IMR-90 (cell line): ENCODE data around the gene TLCD1. TPM values are rescaled to one million over a fixed set of nuclear protein-coding genes. Genes with fewer than 3 reads are reported as not detected.

ENCODE experiments used
- ATAC-seq: fragments of 200-7000 bp; cut with Tn5 transposase; 2 replicates; pipeline ENCODE4 v1.9.1; 2020; ENCODE audit warnings: low read depth, mild to moderate bottlenecking, moderate library complexity
- BruUV-seq: library from RNA; stranded (reverse); fragments of 400-500 nt; replicated peaks from 2 replicates; lab custom pipeline; 2021; lab: Mats Ljungman, UMichigan
- CTCF ChIA-PET: fragments of 300-600 bp; formaldehyde crosslinking; extraction: SDS; loops from one replicate; lab custom pipeline; 2021; ENCODE audit warnings: antibody characterized with exemption; lab: Yijun Ruan, JAX
- POLR2A ChIA-PET: fragments of 300-600 bp; sonication (Branson Sonifier 250); formaldehyde crosslinking; loops from one replicate; lab custom pipeline; 2022; ENCODE audit warnings: antibody characterized with exemption; ENCODE audit not compliant: unreplicated experiment; lab: Charles Lee
- DNase-seq: peaks from one replicate; pipeline ENCODE4 v3.0.0; 2013
- H2AFZ ChIP-seq: replicated peaks from 2 replicates; pipeline ENCODE3; 2013; ENCODE audit warnings: low read length, mild to moderate bottlenecking; ENCODE audit not compliant: poor library complexity
- H2AK5ac ChIP-seq: 2 replicates; pipeline ENCODE4 v1.6.1; 2013; ENCODE audit warnings: low read depth, low read length, inconsistent platforms
- H2AK9ac ChIP-seq: replicated peaks from 2 replicates; pipeline ENCODE3; 2013; ENCODE audit warnings: mild to moderate bottlenecking, low read depth, low read length, moderate library complexity; ENCODE audit not compliant: poor library complexity
- H2BK120ac ChIP-seq: 2 replicates; pipeline ENCODE4 v1.6.1; 2013; ENCODE audit warnings: low read depth, low read length, inconsistent platforms
- H2BK15ac ChIP-seq: 3 replicates; pipeline ENCODE4 v1.6.1; 2013; ENCODE audit warnings: low read depth, low read length, inconsistent platforms
- H2BK20ac ChIP-seq: 2 replicates; pipeline ENCODE4 v1.6.1; 2013; ENCODE audit warnings: low read depth, mild to moderate bottlenecking, inconsistent platforms, low read length, moderate library complexity
- H2BK5ac ChIP-seq: 2 replicates; pipeline ENCODE4 v1.6.1; 2013; ENCODE audit warnings: mild to moderate bottlenecking, low read depth, low read length, inconsistent platforms; ENCODE audit not compliant: poor library complexity, severe bottlenecking
- H3K14ac ChIP-seq: replicated peaks from 2 replicates; pipeline ENCODE4 v1.6.1; 2013; ENCODE audit warnings: low read depth, low read length, inconsistent platforms
- H3K18ac ChIP-seq: 2 replicates; pipeline ENCODE4 v1.6.1; 2013; ENCODE audit warnings: low read depth, low read length, control low read depth
- H3K23ac ChIP-seq: 2 replicates; pipeline ENCODE4 v1.6.1; 2013; ENCODE audit warnings: low read depth, low read length, inconsistent platforms
- H3K27ac ChIP-seq: 2 replicates; pipeline ENCODE4 v1.5.1; 2013; ENCODE audit warnings: mild to moderate bottlenecking, control low read depth, low read length; ENCODE audit not compliant: insufficient read depth
- H3K27me3 ChIP-seq: 2 replicates; pipeline ENCODE4 v1.6.1; 2013; ENCODE audit warnings: low read length; ENCODE audit not compliant: control insufficient read depth, insufficient read depth
- H3K36me3 ChIP-seq: 2 replicates; pipeline ENCODE4 v1.6.1; 2013; ENCODE audit warnings: low read length, mixed read lengths; ENCODE audit not compliant: control insufficient read depth, insufficient read depth
- H3K4ac ChIP-seq: 2 replicates; pipeline ENCODE4 v1.6.1; 2013; ENCODE audit warnings: low read depth, low read length, inconsistent platforms
- H3K4me1 ChIP-seq: 2 replicates; pipeline ENCODE4 v1.6.1; 2013; ENCODE audit warnings: low read length, mixed read lengths; ENCODE audit not compliant: control insufficient read depth, insufficient read depth
- H3K4me2 ChIP-seq: 2 replicates; pipeline ENCODE4 v1.6.1; 2013; ENCODE audit warnings: low read depth, mild to moderate bottlenecking, control low read depth, low read length, moderate library complexity
- H3K4me3 ChIP-seq: 2 replicates; pipeline ENCODE4 v1.5.1; 2013; ENCODE audit warnings: low read depth, mild to moderate bottlenecking, control low read depth, low read length, moderate library complexity; ENCODE audit not compliant: insufficient read depth
- H3K56ac ChIP-seq: 2 replicates; pipeline ENCODE4 v1.6.1; 2013; ENCODE audit warnings: low read length, inconsistent platforms; ENCODE audit not compliant: insufficient read depth; ENCODE audit errors: extremely low read depth
- H3K79me1 ChIP-seq, 2 experiments: 2 replicates each; pipeline ENCODE4 v1.6.1; 2013; ENCODE audit warnings: low read length in 2 of 2, inconsistent platforms in 1 of 2, low read depth in 1 of 2
- H3K9ac ChIP-seq: 2 replicates; pipeline ENCODE4 v1.6.1; 2013; ENCODE audit warnings: low read depth, low read length, control low read depth
- H3K9me1 ChIP-seq: 2 replicates; pipeline ENCODE4 v1.6.1; 2013; ENCODE audit warnings: low read length, inconsistent platforms; ENCODE audit not compliant: insufficient read depth
- H3K9me3 ChIP-seq: 2 replicates; pipeline ENCODE4 v1.6.1; 2013; ENCODE audit warnings: low read length; ENCODE audit not compliant: control insufficient read depth, insufficient read depth
- H4K20me1 ChIP-seq: 2 replicates; pipeline ENCODE4 v1.6.1; 2013; ENCODE audit warnings: low read length, inconsistent platforms; ENCODE audit not compliant: insufficient read depth
- H4K5ac ChIP-seq: 2 replicates; pipeline ENCODE4 v1.6.1; 2013; ENCODE audit warnings: mild to moderate bottlenecking, low read depth, low read length, control low read depth
- H4K8ac ChIP-seq, 2 experiments: 2 replicates each; pipeline ENCODE4 v1.6.1; 2013; ENCODE audit warnings: low read depth in 2 of 2, low read length in 2 of 2, control low read depth in 1 of 2, inconsistent platforms in 1 of 2
- H4K91ac ChIP-seq: 2 replicates; pipeline ENCODE4 v1.6.1; 2013; ENCODE audit warnings: low read depth, low read length, inconsistent platforms; ENCODE audit not compliant: insufficient read depth
- CEBPB ChIP-seq: IDR thresholded peaks from 2 replicates; pipeline ENCODE4 v1.6.1; 2012; ENCODE audit warnings: low read depth, low read length, improper control_type of control experiment
- CHD1 ChIP-seq: IDR thresholded peaks from 2 replicates; pipeline ENCODE4 v1.6.1; 2012; ENCODE audit warnings: low read depth, low read length, improper control_type of control experiment
- CTCF ChIP-seq: conservative IDR thresholded peaks from 2 replicates; pipeline ENCODE4 v1.5.1; 2012; ENCODE audit warnings: mild to moderate bottlenecking, low read depth, low read length, improper control_type of control experiment
- MXI1 ChIP-seq: IDR thresholded peaks from 2 replicates; pipeline ENCODE4 v1.6.1; 2012; ENCODE audit warnings: low read depth, mild to moderate bottlenecking, low read length, moderate library complexity, borderline replicate concordance
- NFE2L2 ChIP-seq: fragments of 150-350 bp; IDR thresholded peaks from 2 replicates; pipeline ENCODE4 v1.6.1; 2016; ENCODE audit warnings: low read depth, mild to moderate bottlenecking, low read length
- POLR2A ChIP-seq: IDR thresholded peaks from 2 replicates; pipeline ENCODE4 v1.6.1; 2012; ENCODE audit warnings: mild to moderate bottlenecking, low read depth, low read length
- RAD21 ChIP-seq: IDR thresholded peaks from 2 replicates; pipeline ENCODE4 v1.6.1; 2012; ENCODE audit warnings: low read length, improper control_type of control experiment
- RFX5 ChIP-seq: IDR thresholded peaks from 2 replicates; pipeline ENCODE4 v1.8.0; 2012; ENCODE audit warnings: low read depth, mild to moderate bottlenecking, low read length, moderate library complexity
- WGBS, 2 experiments: methylation state at CpG; one replicate each; pipeline versions ENCODE4 v1.1.5 to v1.1.7; 2013; ENCODE audit warnings: missing lambda C conversion rate in 2 of 2; ENCODE audit not compliant: insufficient read length in 1 of 2; ENCODE audit errors: extremely low coverage in 2 of 2; 5-methylcytosine and 5-hydroxymethylcytosine counted together
- dilution Hi-C: fragments of 300-500 bp; cut with HindIII; formaldehyde crosslinking; loops from one replicate; pipeline ENCODE4 v1.14.3; 2018; ENCODE audit warnings: low sequenced_read_pairs; ENCODE audit not compliant: unreplicated experiment
- in situ Hi-C: fragments of 300-500 bp; cut with MboI; formaldehyde crosslinking; loops from 3 replicates; pipeline ENCODE4 v1.14.3; 2019; ENCODE audit warnings: low sequenced_read_pairs, inconsistent platforms, mixed read lengths
- intact Hi-C: fragments of 100-400 bp; cut with micrococcal nuclease; formaldehyde crosslinking; loops from 2 replicates; pipeline ENCODE4 v1.10.0; 2022
- polyA plus RNA-seq, 3 experiments: library from polyadenylated mRNA; depleted of rRNA; stranded (reverse); fragments of >200 nt; gene quantifications; 2 replicates each; pipeline ENCODE4 v1.2.3, GENCODE V29; 2012; ENCODE audit warnings: low replicate concordance in 1 of 3
- total RNA-seq: library from RNA; depleted of rRNA; stranded (reverse); fragments of >200 nt; gene quantifications from 2 replicates; pipeline ENCODE4 v1.2.3, GENCODE V29; 2012

TLCD1 gene
- total and polyA plus RNA-seq, 2 of the 4 experiments (the other 2 are of a cell fraction), result 3.6 to 9.3 TPM

GRCh38 chr17:28765038-28765437, 39.0 kb upstream of the TLCD1 start:
- H4K8ac ChIP-seq, result no peak overlapping the region
- CTCF ChIA-PET, result interaction anchor here (0.6 to 2.7 kb wide), 6 partner anchors 10 to 968 kb away, joined by 3 to 22 read pairs (median 8); partner anchors contain the start of genes FLOT2 and TLCD1
- H3K4me1 ChIP-seq, result peaks cover 4% of the 10 kb centered on the region; the same call in 1 of the 2 replicates

More at GRCh38 chr17:28765038-28765437, 39.0 kb upstream of the TLCD1 start:
- WGBS, 2 experiments, result 100% methylated on average over 1 of the region's 4 CpGs; no CpG with 5 or more reads in 1 of the 2 experiments
- no peak overlapping the region for H3K9ac ChIP-seq
- no peaks in the 10 kb centered on the region for H3K9me3 ChIP-seq
- H2AK9ac ChIP-seq, result no peak overlapping the region
- peaks cover 16% of the 10 kb centered on the region for H3K36me3 ChIP-seq
- no peak for ATAC-seq
- POLR2A ChIA-PET, result no interaction called here
- H2BK120ac ChIP-seq, result no peak overlapping the region
- peaks cover 18 to 45% of the 10 kb centered on the region in 2 experiments for H3K79me1 ChIP-seq
- no peak overlapping the region for H2AK5ac ChIP-seq
- TF ChIP-seq NFE2L2 (no peak), CHD1 (no peak), MXI1 (no peak), CTCF (no peak), POLR2A (no peak), RFX5 (no peak), RAD21 (no peak), CEBPB (no peak)
- no peak overlapping the region for H3K27ac ChIP-seq
- intact Hi-C loops (loop anchor here (10.0 kb wide), 1 partner anchor 50 kb away; no protein-coding TSS in a partner anchor), dilution Hi-C loops (no loop called here), in situ Hi-C loops (no loop called here)
- BruUV-seq, result no TSS peak
- no peak for DNase-seq
- H3K27me3 ChIP-seq, result no peaks in the 10 kb centered on the region
- H3K56ac ChIP-seq, result no peak overlapping the region
- no peak overlapping the region for H3K4me2 ChIP-seq
- no peak overlapping the region for H3K14ac ChIP-seq
- no peak overlapping the region for H3K23ac ChIP-seq
- H3K4ac ChIP-seq, result no peak overlapping the region
- no peak overlapping the region for H3K4me3 ChIP-seq
- peaks cover 28% of the 10 kb centered on the region; the same call in 1 of the 2 replicates for H4K20me1 ChIP-seq
- no peak overlapping the region for H4K91ac ChIP-seq
- H2AFZ ChIP-seq, result no peak overlapping the region
- H3K18ac ChIP-seq, result no peak overlapping the region
- no peak overlapping the region for H2BK20ac ChIP-seq
- no peak overlapping the region for H4K5ac ChIP-seq
- H3K9me1 ChIP-seq, result no peaks in the 10 kb centered on the region
- H2BK15ac ChIP-seq, result no peak overlapping the region
- no peak overlapping the region for H2BK5ac ChIP-seq
